Activated B cell treated with CpG ODN at 0.5 μM for 24 hours (primary cell): Measurements from ENCODE around the gene RNF115. TPM values are rescaled to one million over a fixed set of nuclear protein-coding genes. Genes with fewer than 3 reads are reported as not detected.
"Not testable (repeated sequence)": the region's sequence is repeated elsewhere in the genome, so short reads cannot be mapped to it uniquely, and the experiment has no call there.

ENCODE experiments used
- ATAC-seq: fragments of 200-7000 bp; cut with Tn5 transposase; one replicate; pipeline ENCODE4 v1.10.0; 2021; ENCODE audit warnings: low read depth, mild to moderate bottlenecking, moderate library complexity
- CTCF ChIA-PET: fragments of 350-600 bp; sonication (Branson Sonifier 250); formaldehyde crosslinking; loops from one replicate; lab custom pipeline; 2021; ENCODE audit warnings: antibody characterized with exemption; lab: Charles Lee
- POLR2A ChIA-PET: fragments of 350-600 bp; sonication (Branson Sonifier 250); formaldehyde crosslinking; loops from one replicate; lab custom pipeline; 2021; ENCODE audit warnings: antibody characterized with exemption; lab: Charles Lee
- DNase-seq: peaks from one replicate; pipeline ENCODE4 v3.0.0; 2022
- H3K27ac Mint-ChIP-seq: one replicate; pipeline ENCODE4 v1.8.0; 2020; ENCODE audit warnings: mixed read lengths
- H3K27me3 Mint-ChIP-seq: one replicate; pipeline ENCODE4 v1.8.0; 2021; ENCODE audit warnings: mixed read lengths
- H3K36me3 Mint-ChIP-seq: one replicate; pipeline ENCODE4 v1.8.0; 2021; ENCODE audit warnings: low read depth, mixed read lengths
- H3K4me1 Mint-ChIP-seq: one replicate; pipeline ENCODE4 v1.8.0; 2021; ENCODE audit warnings: mixed read lengths
- H3K4me3 Mint-ChIP-seq: one replicate; pipeline ENCODE4 v1.8.0; 2020; ENCODE audit warnings: mild to moderate bottlenecking, mixed read lengths
- H3K9me3 Mint-ChIP-seq: one replicate; pipeline ENCODE4 v1.8.0; 2020; ENCODE audit warnings: mixed read lengths
- intact Hi-C: fragments of 100-400 bp; cut with micrococcal nuclease; formaldehyde crosslinking; loops from one replicate; pipeline ENCODE4 v1.15.1; 2024
- total RNA-seq: library from RNA; stranded (reverse); gene quantifications from 2 replicates; pipeline ENCODE4 v1.2.3, GENCODE V29; 2022
- TF ChIP-seq, protein P1 (sequence below): fragments of 200-600 bp; IDR thresholded peaks from one replicate; pipeline ENCODE4 v1.8.0; 2022; ENCODE audit warnings: antibody characterized with exemption, mild to moderate bottlenecking

The RNF115 gene
- total RNA-seq, 1 donor from 2014 or later = 19.7 TPM

DNA sequence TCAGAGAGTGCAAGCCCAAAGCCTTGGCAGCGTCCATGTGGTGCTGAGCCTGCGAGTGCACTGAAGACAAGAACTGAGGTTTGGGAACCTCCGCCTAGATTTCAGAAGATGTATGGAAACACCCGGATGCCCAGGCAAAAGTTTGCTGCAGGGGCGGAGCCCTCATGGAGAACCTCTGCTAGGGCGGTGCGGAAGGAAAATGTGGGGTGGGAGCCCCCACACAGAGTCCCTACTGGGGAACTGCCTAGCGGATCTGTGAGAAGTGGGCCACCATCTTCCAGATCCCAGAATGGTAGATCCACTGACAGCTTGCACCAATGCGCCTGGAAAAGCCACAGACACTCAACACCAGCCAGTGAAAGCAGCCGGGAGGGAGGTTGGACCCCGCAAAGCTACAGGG is 62.4 kb downstream of the RNF115 start:
- intact Hi-C loops, H3K27me3 Mint-ChIP-seq, H3K4me1 Mint-ChIP-seq, DNase-seq, H3K27ac Mint-ChIP-seq, CTCF ChIA-PET, ATAC-seq, H3K9me3 Mint-ChIP-seq, POLR2A ChIA-PET, H3K4me3 Mint-ChIP-seq: not testable (repeated sequence)
- peaks cover 67% of the 10 kb centered on the region for H3K36me3 Mint-ChIP-seq

DNA sequence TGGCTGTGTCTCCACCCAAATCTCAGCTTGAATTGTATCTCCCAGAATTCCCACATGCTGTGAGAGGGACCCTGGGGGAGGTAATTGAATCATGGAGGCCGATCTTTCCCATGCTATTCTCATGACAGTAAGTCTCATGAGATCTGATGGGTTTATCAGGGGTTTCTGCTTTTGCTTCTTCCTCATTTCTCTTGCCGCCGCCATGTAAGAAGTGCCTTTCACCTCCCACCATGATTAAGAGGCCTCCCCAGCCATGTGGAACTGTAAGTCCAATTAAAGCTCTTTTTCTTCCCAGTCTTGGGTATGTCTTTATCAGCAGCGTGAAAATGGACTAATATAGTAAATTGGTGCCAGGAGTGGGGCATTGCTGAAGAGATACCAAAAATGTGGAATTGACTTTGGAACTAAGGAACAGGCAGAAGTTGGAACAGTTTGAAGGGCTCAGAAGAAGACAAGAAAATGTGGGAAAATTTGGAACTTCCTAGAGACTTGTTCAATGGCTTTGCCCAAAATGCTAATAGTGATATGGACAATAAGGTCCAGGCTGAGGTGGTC is 63.4 kb downstream of the RNF115 start:
- DNase-seq, H3K9me3 Mint-ChIP-seq, POLR2A ChIA-PET, CTCF ChIA-PET, intact Hi-C loops, ATAC-seq, H3K4me3 Mint-ChIP-seq, H3K27me3 Mint-ChIP-seq, H3K27ac Mint-ChIP-seq, H3K4me1 Mint-ChIP-seq: not testable (repeated sequence)
- H3K36me3 Mint-ChIP-seq = peaks cover 70% of the 10 kb centered on the region

DNA sequence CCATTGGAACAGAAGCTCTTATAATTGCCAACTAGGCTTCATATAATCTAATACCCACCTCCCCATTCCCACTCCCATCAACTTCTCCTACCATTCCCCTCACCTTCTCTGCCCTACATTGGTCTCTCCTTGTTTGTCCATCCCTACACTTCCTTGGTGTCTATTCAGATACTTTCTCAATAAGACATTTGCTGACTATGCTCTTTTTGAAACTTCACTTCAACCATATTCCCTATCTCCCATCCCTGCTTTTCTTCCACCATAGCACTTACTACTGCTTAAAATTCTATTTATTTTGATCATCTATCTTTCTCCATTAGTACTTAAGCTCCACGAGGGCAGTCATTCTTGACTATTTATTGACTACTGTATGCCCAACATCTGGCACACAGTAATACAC is 64.2 kb downstream of the RNF115 start:
- Mint-ChIP-seq H3K27ac (no peak overlapping the region), H3K9me3 (peaks cover 6% of the 10 kb centered on the region), H3K4me3 (no peak overlapping the region), H3K27me3 (no peaks in the 10 kb centered on the region), H3K4me1 (peaks cover 2% of the 10 kb centered on the region), H3K36me3 (peaks cover 69% of the 10 kb centered on the region)
- DNase-seq (no peak), ATAC-seq (no peak)
- POLR2A ChIA-PET = no interaction called here
- intact Hi-C loops = no loop called here
- CTCF ChIA-PET = no interaction called here
- TF ChIP-seq, protein P1, sequence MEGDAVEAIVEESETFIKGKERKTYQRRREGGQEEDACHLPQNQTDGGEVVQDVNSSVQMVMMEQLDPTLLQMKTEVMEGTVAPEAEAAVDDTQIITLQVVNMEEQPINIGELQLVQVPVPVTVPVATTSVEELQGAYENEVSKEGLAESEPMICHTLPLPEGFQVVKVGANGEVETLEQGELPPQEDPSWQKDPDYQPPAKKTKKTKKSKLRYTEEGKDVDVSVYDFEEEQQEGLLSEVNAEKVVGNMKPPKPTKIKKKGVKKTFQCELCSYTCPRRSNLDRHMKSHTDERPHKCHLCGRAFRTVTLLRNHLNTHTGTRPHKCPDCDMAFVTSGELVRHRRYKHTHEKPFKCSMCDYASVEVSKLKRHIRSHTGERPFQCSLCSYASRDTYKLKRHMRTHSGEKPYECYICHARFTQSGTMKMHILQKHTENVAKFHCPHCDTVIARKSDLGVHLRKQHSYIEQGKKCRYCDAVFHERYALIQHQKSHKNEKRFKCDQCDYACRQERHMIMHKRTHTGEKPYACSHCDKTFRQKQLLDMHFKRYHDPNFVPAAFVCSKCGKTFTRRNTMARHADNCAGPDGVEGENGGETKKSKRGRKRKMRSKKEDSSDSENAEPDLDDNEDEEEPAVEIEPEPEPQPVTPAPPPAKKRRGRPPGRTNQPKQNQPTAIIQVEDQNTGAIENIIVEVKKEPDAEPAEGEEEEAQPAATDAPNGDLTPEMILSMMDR = no peak

DNA sequence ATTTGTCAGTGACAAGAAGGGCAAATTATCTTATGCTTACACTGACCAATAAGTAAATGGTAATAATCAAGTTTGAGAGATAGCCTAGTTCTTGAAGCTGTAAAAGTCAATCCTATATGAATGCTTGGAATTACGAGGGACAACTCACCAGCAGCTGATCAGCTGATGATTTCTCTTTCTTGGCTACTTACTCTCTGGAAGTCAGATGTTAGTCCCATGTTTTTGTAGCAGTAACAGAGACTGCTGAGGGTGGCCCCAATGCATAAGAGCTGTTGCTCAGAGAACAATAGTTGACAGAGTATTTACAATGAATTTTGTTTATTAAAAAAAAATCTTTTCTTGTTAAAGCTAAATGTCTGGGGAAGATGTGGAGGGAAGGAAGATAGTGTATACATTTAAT is 65.3 kb downstream of the RNF115 start:
- intact Hi-C loops = no loop called here

DNA sequence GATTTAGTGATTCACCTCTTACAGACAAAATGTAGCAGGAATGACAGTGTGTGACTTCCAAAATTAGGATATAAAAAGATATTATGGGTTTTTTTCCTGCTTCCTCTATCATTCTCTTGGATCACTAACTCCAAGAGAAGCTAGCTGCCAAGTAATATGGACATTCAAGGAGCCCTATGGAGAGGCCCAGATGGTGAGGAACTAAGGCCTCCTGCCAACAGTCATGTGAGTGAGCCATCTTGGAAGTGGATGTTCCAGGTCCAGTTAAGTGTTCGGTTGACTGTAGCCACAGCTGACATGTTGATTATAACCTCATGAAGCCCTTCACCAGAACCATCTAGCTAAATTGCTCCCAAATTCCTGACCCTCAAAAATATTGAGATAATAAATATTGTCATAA is 65.8 kb downstream of the RNF115 start:
- DNase-seq (no peak), ATAC-seq (no peak)
- Mint-ChIP-seq H3K27ac (no peak overlapping the region), H3K27me3 (no peaks in the 10 kb centered on the region), H3K4me3 (no peak overlapping the region), H3K4me1 (peaks cover 2% of the 10 kb centered on the region), H3K36me3 (peaks cover 74% of the 10 kb centered on the region), H3K9me3 (peaks cover 6% of the 10 kb centered on the region)
- CTCF ChIA-PET = no interaction called here
- POLR2A ChIA-PET = no interaction called here
- intact Hi-C loops = no loop called here
- TF ChIP-seq, protein P1 = no peak

More for the DNA sequence above, 65.3 kb downstream of the RNF115 start:
- H3K27ac Mint-ChIP-seq = no peak overlapping the region
- no peak for ATAC-seq
- DNase-seq = no peak
- POLR2A ChIA-PET = no interaction called here
- H3K36me3 Mint-ChIP-seq = peaks cover 71% of the 10 kb centered on the region
- CTCF ChIA-PET = no interaction called here
- H3K4me3 Mint-ChIP-seq = no peak overlapping the region
- H3K4me1 Mint-ChIP-seq = peaks cover 2% of the 10 kb centered on the region
- TF ChIP-seq, protein P1 = no peak
- H3K27me3 Mint-ChIP-seq = no peaks in the 10 kb centered on the region
- H3K9me3 Mint-ChIP-seq = peaks cover 6% of the 10 kb centered on the region

DNA sequence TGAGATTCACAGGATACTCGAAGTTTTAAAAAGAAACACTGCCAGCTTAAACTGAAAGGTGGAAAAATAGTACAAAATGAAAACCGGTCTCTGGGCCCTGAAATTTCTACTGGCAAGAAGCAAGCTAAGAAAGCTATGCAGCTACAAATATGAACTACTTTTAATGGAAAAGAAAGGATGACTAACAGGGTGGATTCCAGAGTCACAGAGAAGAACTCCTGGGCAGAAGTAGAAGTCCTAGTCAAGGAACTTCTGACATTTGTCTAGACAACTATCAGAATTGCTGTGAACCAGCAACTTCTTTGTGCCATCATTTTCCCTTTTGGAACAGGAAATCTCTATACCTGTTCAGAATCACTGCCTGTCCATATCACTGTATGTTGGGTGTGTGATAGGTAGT is 66.5 kb downstream of the RNF115 start:
- Mint-ChIP-seq H3K9me3 (peaks cover 6% of the 10 kb centered on the region), H3K27me3 (no peaks in the 10 kb centered on the region), H3K36me3 (peaks cover 74% of the 10 kb centered on the region), H3K4me1 (peaks cover 2% of the 10 kb centered on the region), H3K4me3 (no peak overlapping the region), H3K27ac (no peak overlapping the region)
- POLR2A ChIA-PET = no interaction called here
- CTCF ChIA-PET = no interaction called here
- DNase-seq = no peak
- intact Hi-C loops = no loop called here
- ATAC-seq = no peak
- TF ChIP-seq, protein P1 = no peak
